B cell (primary cell): ENCODE measurements around the gene OR6K3. TPM values are rescaled to one million over a fixed set of nuclear protein-coding genes. Genes with fewer than 3 reads are reported as not detected.

Source experiments
- ATAC-seq: fragments of 200-7000 bp; cut with Tn5 transposase; one replicate; pipeline ENCODE4 v1.10.0; 2021; ENCODE audit warnings: low read depth, mild to moderate bottlenecking, moderate number of reproducible peaks, moderate library complexity
- CTCF ChIA-PET: fragments of 350-600 bp; sonication (Branson Sonifier 250); formaldehyde crosslinking; loops from one replicate; lab custom pipeline; 2021; ENCODE audit warnings: antibody characterized with exemption, inconsistent platforms; lab: Charles Lee
- POLR2A ChIA-PET: fragments of 350-600 bp; sonication (Branson Sonifier 250); formaldehyde crosslinking; loops from one replicate; lab custom pipeline; 2021; ENCODE audit warnings: antibody characterized with exemption; lab: Charles Lee
- DNase-seq: peaks from one replicate; pipeline ENCODE4 v3.0.0; 2013
- H2AFZ ChIP-seq: 2 replicates; pipeline ENCODE4 v1.6.1; 2012; ENCODE audit warnings: mild to moderate bottlenecking, low read depth, low read length; ENCODE audit not compliant: insufficient read depth, poor library complexity, severe bottlenecking
- H3K27ac ChIP-seq, 2 donors: 1 replicate in 1 of 2; 2 replicates in 1 of 2; pipeline ENCODE4 v1.5.1; 2012 to 2013; ENCODE audit warnings: low read length in 2 of 2, mild to moderate bottlenecking in 2 of 2, moderate library complexity in 1 of 2
- H3K27me3 ChIP-seq, 4 experiments: fragments of 200-600 bp in 1 of 4; sonication (generic) in 1 of 4; replicated peaks in 1 of 4; 1 replicate in 2 of 4; 2 replicates in 2 of 4; pipeline versions ENCODE4 v1.6.1 to v1.7.0; 2013 to 2016; ENCODE audit warnings: low read length in 3 of 4, mild to moderate bottlenecking in 2 of 4, mixed read lengths in 1 of 4, moderate library complexity in 1 of 4; ENCODE audit not compliant: insufficient read depth in 4 of 4, control insufficient read depth in 3 of 4; ENCODE audit errors: control extremely low read depth in 1 of 4
- H3K36me3 ChIP-seq, 2 experiments: replicated peaks in 1 of 2; 1 replicate in 1 of 2; 2 replicates in 1 of 2; pipeline versions ENCODE4 v1.6.1 to v1.7.1; 2013; ENCODE audit warnings: low read length in 1 of 2; ENCODE audit not compliant: insufficient read depth in 2 of 2, control insufficient read depth in 1 of 2; ENCODE audit errors: control extremely low read depth in 1 of 2, extremely low read depth in 1 of 2
- H3K4me1 ChIP-seq, 2 donors: fragments of 200-600 bp in 1 of 2; sonication (generic) in 1 of 2; 1 replicate in 1 of 2; 2 replicates in 1 of 2; pipeline versions ENCODE4 v1.5.1 to v1.6.1; 2013 to 2017; ENCODE audit warnings: low read length in 2 of 2; ENCODE audit not compliant: control insufficient read depth in 2 of 2, insufficient read depth in 2 of 2
- H3K4me2 ChIP-seq: replicated peaks from 2 replicates; pipeline ENCODE3; 2012; ENCODE audit warnings: mild to moderate bottlenecking, low read depth, low read length; ENCODE audit not compliant: poor library complexity, severe bottlenecking
- H3K4me3 ChIP-seq, 5 experiments: fragments of 200-600 bp in 1 of 5; sonication (generic) in 1 of 5; 1 replicate in 3 of 5; 2 replicates in 2 of 5; pipeline versions ENCODE4 v1.5.1 to v1.7.0; 2011 to 2016; ENCODE audit warnings: low read length in 4 of 5, mild to moderate bottlenecking in 4 of 5, low read depth in 2 of 5, control low read depth in 1 of 5, moderate library complexity in 1 of 5; ENCODE audit not compliant: insufficient read depth in 1 of 5; ENCODE audit errors: control extremely low read depth in 1 of 5, extremely low read depth in 1 of 5
- H3K79me2 ChIP-seq: fragments of 200-600 bp; sonication (generic); one replicate; pipeline ENCODE4 v1.6.0; 2016; ENCODE audit warnings: low read length; ENCODE audit not compliant: control insufficient read depth, insufficient read depth
- H3K9ac ChIP-seq: fragments of 200-600 bp; sonication (generic); 2 replicates; pipeline ENCODE4 v1.6.1; 2017; ENCODE audit warnings: mild to moderate bottlenecking, low read length, moderate library complexity
- H3K9me3 ChIP-seq, 3 donors: one replicate each; pipeline versions ENCODE4 v1.6.1 to v1.7.1; 2013; ENCODE audit warnings: low read length in 2 of 3; ENCODE audit not compliant: control insufficient read depth in 2 of 3, insufficient read depth in 1 of 3; ENCODE audit errors: control extremely low read depth in 1 of 3
- H4K20me1 ChIP-seq: 2 replicates; pipeline ENCODE4 v1.6.0; 2012; ENCODE audit warnings: mild to moderate bottlenecking, low read length; ENCODE audit not compliant: insufficient read depth, control insufficient read depth, poor library complexity, severe bottlenecking
- H3K27ac Mint-ChIP-seq: one replicate; pipeline ENCODE4 v1.8.0; 2021; ENCODE audit warnings: mixed read lengths
- H3K27me3 Mint-ChIP-seq: one replicate; pipeline ENCODE4 v1.8.0; 2021; ENCODE audit warnings: mixed read lengths
- H3K4me1 Mint-ChIP-seq: one replicate; pipeline ENCODE4 v1.8.0; 2021; ENCODE audit warnings: mixed read lengths
- H3K4me3 Mint-ChIP-seq: one replicate; pipeline ENCODE4 v1.8.0; 2021; ENCODE audit warnings: mixed read lengths
- H3K9me3 Mint-ChIP-seq: one replicate; pipeline ENCODE4 v1.8.0; 2022; ENCODE audit warnings: mixed read lengths; ENCODE audit not compliant: insufficient read depth
- EZH2 ChIP-seq: IDR thresholded peaks from 2 replicates; pipeline ENCODE4 v1.6.1; 2012; ENCODE audit warnings: borderline replicate concordance, low read depth, mild to moderate bottlenecking, moderate library complexity, low read length; ENCODE audit not compliant: insufficient read depth, poor library complexity, severe bottlenecking
- WGBS: methylation state at CpG from one replicate; pipeline ENCODE4 v1.1.5; 2013; ENCODE audit warnings: missing lambda C conversion rate; ENCODE audit not compliant: insufficient coverage; 5-methylcytosine and 5-hydroxymethylcytosine counted together
- intact Hi-C: fragments of 100-400 bp; cut with micrococcal nuclease; formaldehyde crosslinking; loops from one replicate; pipeline ENCODE4 v1.10.0; 2022
- polyA plus RNA-seq: library from polyadenylated mRNA; depleted of rRNA; stranded (reverse); fragments of >200 nt; gene quantifications from 2 replicates; pipeline ENCODE4 v1.2.3, GENCODE V29; 2012
- total RNA-seq, 2 donors: library from RNA; stranded (reverse); fragments of 120-200 nt in 1 of 2; gene quantifications; 1 replicate in 1 of 2; 2 replicates in 1 of 2; pipeline versions ENCODE4 v1.2.3 to v1.2.4, GENCODE V29; 2013 to 2022
- TF ChIP-seq, protein P1 (sequence below): fragments of 200-600 bp; IDR thresholded peaks from one replicate; pipeline ENCODE4 v1.8.0; 2022; ENCODE audit warnings: antibody characterized with exemption, mild to moderate bottlenecking

The OR6K3 gene
- total and polyA plus RNA-seq, 2 donors (not counting 1 experiment from before 2014, with no cell fraction given): not detected

- Mint-ChIP-seq H3K4me3 (no peak overlapping the region), H3K27me3 (peaks cover 9% of the 10 kb centered on the region), H3K27ac (no peak overlapping the region), H3K4me1 (no peaks in the 10 kb centered on the region), H3K9me3 (no peaks in the 10 kb centered on the region)
- Histone ChIP-seq H3K9me3 (no peaks in the 10 kb centered on the region), H4K20me1 (no peaks in the 10 kb centered on the region), H3K4me1 (no peaks in the 10 kb centered on the region), H3K27me3 (peaks cover 0 to 2% (median 0%) of the 10 kb centered on the region in 4 experiments), H3K36me3 (no peaks in the 10 kb centered on the region), H2AFZ (no peak overlapping the region), H3K4me2 (no peak overlapping the region), H3K9ac (no peak overlapping the region), H3K27ac (no peak overlapping the region), H3K79me2 (no peaks in the 10 kb centered on the region), H3K4me3 (no peak overlapping the region)
- DNase-seq (no peak), ATAC-seq (no peak)
- intact Hi-C loops: no loop called here
- WGBS: no CpG with 5 or more reads among the region's 2 CpGs
- CTCF ChIA-PET: no interaction called here
- TF ChIP-seq EZH2: no peak
- TF ChIP-seq, protein P1, sequence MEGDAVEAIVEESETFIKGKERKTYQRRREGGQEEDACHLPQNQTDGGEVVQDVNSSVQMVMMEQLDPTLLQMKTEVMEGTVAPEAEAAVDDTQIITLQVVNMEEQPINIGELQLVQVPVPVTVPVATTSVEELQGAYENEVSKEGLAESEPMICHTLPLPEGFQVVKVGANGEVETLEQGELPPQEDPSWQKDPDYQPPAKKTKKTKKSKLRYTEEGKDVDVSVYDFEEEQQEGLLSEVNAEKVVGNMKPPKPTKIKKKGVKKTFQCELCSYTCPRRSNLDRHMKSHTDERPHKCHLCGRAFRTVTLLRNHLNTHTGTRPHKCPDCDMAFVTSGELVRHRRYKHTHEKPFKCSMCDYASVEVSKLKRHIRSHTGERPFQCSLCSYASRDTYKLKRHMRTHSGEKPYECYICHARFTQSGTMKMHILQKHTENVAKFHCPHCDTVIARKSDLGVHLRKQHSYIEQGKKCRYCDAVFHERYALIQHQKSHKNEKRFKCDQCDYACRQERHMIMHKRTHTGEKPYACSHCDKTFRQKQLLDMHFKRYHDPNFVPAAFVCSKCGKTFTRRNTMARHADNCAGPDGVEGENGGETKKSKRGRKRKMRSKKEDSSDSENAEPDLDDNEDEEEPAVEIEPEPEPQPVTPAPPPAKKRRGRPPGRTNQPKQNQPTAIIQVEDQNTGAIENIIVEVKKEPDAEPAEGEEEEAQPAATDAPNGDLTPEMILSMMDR: no peak
- POLR2A ChIA-PET: no interaction called here
Measured at GRCh38 chr1:158706096-158706495, 14.4 kb downstream of the OR6K3 start.

- no peak within 1 kb of the TSS for H3K27ac ChIP-seq
- ChIA-PET POLR2A (no interaction called here), CTCF (no interaction called here)
- no peaks in the 10 kb centered on the region for H3K4me1 ChIP-seq
- no peaks in the 10 kb centered on the region for H3K79me2 ChIP-seq
- Mint-ChIP-seq H3K4me1 (no peaks in the 10 kb centered on the region), H3K27me3 (peaks cover 24% of the 10 kb centered on the region), H3K27ac (no peak within 1 kb of the TSS), H3K9me3 (no peaks in the 10 kb centered on the region), H3K4me3 (no peak within 1 kb of the TSS)
- no peak within 1 kb of the TSS for H3K4me3 ChIP-seq
- H3K9me3 ChIP-seq: no peaks in the 10 kb centered on the region
- TF ChIP-seq, protein P1: no peak
- no peak for TF ChIP-seq EZH2
- WGBS: no CpG with 5 or more reads among the region's 4 CpGs
- no peak within 1 kb of the TSS for H3K4me2 ChIP-seq
- H3K36me3 ChIP-seq: no peaks in the 10 kb centered on the region
- no peaks in the 10 kb centered on the region for H4K20me1 ChIP-seq
- DNase-seq: no peak
- no peak within 1 kb of the TSS for H2AFZ ChIP-seq
- intact Hi-C loops: no loop called here
- ATAC-seq: no peak
- no peak within 1 kb of the TSS for H3K9ac ChIP-seq
- no peaks in the 10 kb centered on the region for H3K27me3 ChIP-seq
Measured at GRCh38 chr1:158700552-158700951, 20.0 kb downstream of the OR6K3 start, which contains the start of gene OR6K2. TSS of gene OR6K2 (minus strand) at chr1:158700652. CDS start at chr1:158700652, 0 bp downstream.
